Gastrocnemius medialis (tissue), 4 donors: ENCODE data around the gene NRAS. TPM values are rescaled to one million over a fixed set of nuclear protein-coding genes. Genes with fewer than 3 reads are reported as not detected.
A peak's percentile ranks its signal among the peaks of the same experiment; 100 is the strongest.

ENCODE experiments used
- ATAC-seq, 2 donors: fragments of 150-250 bp; one replicate each; pipeline ENCODE4 v1.9.1; 2016
- DNase-seq, 2 donors: peaks; one replicate each; pipeline ENCODE4 v3.0.0-alpha.2; 2019
- H3K27ac ChIP-seq, 4 donors: fragments of 200-600 bp; sonication (generic); 1 replicate in 1 of 4; 2 replicates in 3 of 4; pipeline ENCODE4 v1.5.1; 2016 to 2018; ENCODE audit warnings: mild to moderate bottlenecking in 2 of 4, moderate library complexity in 1 of 4
- H3K27me3 ChIP-seq, 3 donors: fragments of 200-600 bp; sonication (generic) in 2 of 3; 1 replicate in 1 of 3; 2 replicates in 2 of 3; pipeline versions ENCODE4 v1.5.1 to v1.6.0; 2016 to 2019; ENCODE audit warnings: mild to moderate bottlenecking in 1 of 3, moderate library complexity in 1 of 3
- H3K36me3 ChIP-seq, 2 donors: fragments of 200-600 bp; sonication (generic) in 1 of 2; one replicate each; pipeline ENCODE4 v1.5.1; 2017 to 2018
- H3K4me1 ChIP-seq, 2 donors: fragments of 200-600 bp; sonication (generic) in 1 of 2; one replicate each; pipeline ENCODE4 v1.5.1; 2016 to 2017; ENCODE audit warnings: mild to moderate bottlenecking in 2 of 2
- H3K4me3 ChIP-seq, 4 donors: fragments of 200-600 bp; sonication (generic) in 3 of 4; 1 replicate in 1 of 4; 2 replicates in 3 of 4; pipeline ENCODE4 v1.5.1; 2016 to 2019; ENCODE audit warnings: mild to moderate bottlenecking in 2 of 4
- H3K9me3 ChIP-seq, 3 donors: fragments of 200-600 bp; sonication (generic) in 2 of 3; 1 replicate in 1 of 3; 2 replicates in 2 of 3; pipeline ENCODE4 v1.5.1; 2016 to 2019
- POLR2A ChIP-seq, 2 donors: fragments of 450-650 bp; IDR thresholded peaks; one replicate each; pipeline ENCODE4 v1.6.1; 2017; ENCODE audit warnings: antibody characterized with exemption in 2 of 2, mild to moderate bottlenecking in 2 of 2, moderate library complexity in 2 of 2
- in situ Hi-C, 4 donors: fragments of 200-750 bp; cut with MboI; loops; one replicate each; pipeline versions ENCODE4 v1.15.0 to v1.8.0; 2017; ENCODE audit warnings: low sequenced_read_pairs in 4 of 4
- intact Hi-C: fragments of 100-400 bp; cut with DNase I; formaldehyde crosslinking; loops from one replicate; pipeline ENCODE4 v1.15.1; 2023; ENCODE audit warnings: low total_unique reads
- total RNA-seq, 4 donors: library from RNA; depleted of rRNA; stranded (reverse); fragments of >200 nt; gene quantifications; one replicate each; pipeline versions ENCODE4 v1.1.0 to v1.2.3, GENCODE V29; 2016
- TF ChIP-seq, protein P1 (sequence below), 5 experiments: fragments of 450-650 bp in 3 of 5; fragments of 200-600 bp in 2 of 5; sonication (generic) in 2 of 5; IDR thresholded peaks in 4 of 5; conservative IDR thresholded peaks in 1 of 5; 1 replicate in 4 of 5; 2 replicates in 1 of 5; pipeline ENCODE4 v1.5.1; 2016 to 2019; ENCODE audit warnings: antibody characterized with exemption in 5 of 5, mild to moderate bottlenecking in 3 of 5, moderate library complexity in 3 of 5

NRAS gene
- total RNA-seq, 4 donors from 2014 or later: 3.9 to 10.8 (median 6.6) TPM

DNA sequence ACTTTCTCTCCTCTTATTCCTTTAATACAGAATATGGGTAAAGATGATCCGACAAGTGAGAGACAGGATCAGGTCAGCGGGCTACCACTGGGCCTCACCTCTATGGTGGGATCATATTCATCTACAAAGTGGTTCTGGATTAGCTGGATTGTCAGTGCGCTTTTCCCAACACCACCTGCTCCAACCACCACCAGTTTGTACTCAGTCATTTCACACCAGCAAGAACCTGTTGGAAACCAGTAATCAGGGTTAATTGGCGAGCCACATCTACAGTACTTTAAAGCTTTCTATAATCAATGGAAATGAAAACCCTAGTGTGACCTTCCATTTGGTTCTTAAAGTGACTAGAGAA is 643 bp downstream of the NRAS start:
- peaks cover 0 to 72% of the 10 kb centered on the region in 2 donors for H3K36me3 ChIP-seq
- H3K27me3 ChIP-seq: no peaks in the 10 kb centered on the region
- intact Hi-C loops (no loop called here), in situ Hi-C loops (no loop called here)
- H3K4me1 ChIP-seq: peaks cover 30 to 38% of the 10 kb centered on the region in 2 donors
- H3K27ac ChIP-seq: peak overlapping the region; percentile 84 to 93 (median 88)
- no peak for ATAC-seq
- DNase-seq: no peak
- TF ChIP-seq, protein P1, sequence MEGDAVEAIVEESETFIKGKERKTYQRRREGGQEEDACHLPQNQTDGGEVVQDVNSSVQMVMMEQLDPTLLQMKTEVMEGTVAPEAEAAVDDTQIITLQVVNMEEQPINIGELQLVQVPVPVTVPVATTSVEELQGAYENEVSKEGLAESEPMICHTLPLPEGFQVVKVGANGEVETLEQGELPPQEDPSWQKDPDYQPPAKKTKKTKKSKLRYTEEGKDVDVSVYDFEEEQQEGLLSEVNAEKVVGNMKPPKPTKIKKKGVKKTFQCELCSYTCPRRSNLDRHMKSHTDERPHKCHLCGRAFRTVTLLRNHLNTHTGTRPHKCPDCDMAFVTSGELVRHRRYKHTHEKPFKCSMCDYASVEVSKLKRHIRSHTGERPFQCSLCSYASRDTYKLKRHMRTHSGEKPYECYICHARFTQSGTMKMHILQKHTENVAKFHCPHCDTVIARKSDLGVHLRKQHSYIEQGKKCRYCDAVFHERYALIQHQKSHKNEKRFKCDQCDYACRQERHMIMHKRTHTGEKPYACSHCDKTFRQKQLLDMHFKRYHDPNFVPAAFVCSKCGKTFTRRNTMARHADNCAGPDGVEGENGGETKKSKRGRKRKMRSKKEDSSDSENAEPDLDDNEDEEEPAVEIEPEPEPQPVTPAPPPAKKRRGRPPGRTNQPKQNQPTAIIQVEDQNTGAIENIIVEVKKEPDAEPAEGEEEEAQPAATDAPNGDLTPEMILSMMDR (IDR thresholded peaks at IDR 0.05 in 4 of 5, conservative IDR thresholded peaks at IDR 0.05 in 1 of 5): no peak
- no peak for TF ChIP-seq POLR2A (IDR thresholded peaks at IDR 0.05)
- H3K4me3 ChIP-seq: peak overlapping the region; percentile 58 to 76 (median 72)
- H3K9me3 ChIP-seq: no peaks in the 10 kb centered on the region

DNA sequence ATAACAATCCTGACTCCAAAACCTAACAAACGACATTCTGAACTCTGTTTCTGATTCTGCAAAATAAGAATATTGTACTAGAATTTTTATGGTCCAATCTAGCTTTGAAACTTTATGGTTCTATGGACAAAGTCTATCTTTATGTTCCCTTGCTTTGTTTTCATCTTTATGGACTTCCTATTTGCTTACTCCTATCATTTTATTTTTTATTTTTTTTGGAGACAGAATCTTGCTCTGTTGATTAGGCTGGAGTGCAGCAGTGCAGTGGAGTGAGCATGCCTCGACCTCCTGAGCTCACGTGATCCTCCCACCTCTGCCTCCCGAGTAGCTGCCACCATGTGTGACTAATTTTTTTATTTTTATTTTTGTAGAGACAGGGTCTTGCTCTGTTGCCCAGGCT is 3.6 kb downstream of the NRAS start:
- peaks cover 0 to 70% of the 10 kb centered on the region in 2 donors for H3K36me3 ChIP-seq
- in situ Hi-C loops (no loop called here), intact Hi-C loops (no loop called here)
- TF ChIP-seq, protein P1 (IDR thresholded peaks at IDR 0.05 in 4 of 5, conservative IDR thresholded peaks at IDR 0.05 in 1 of 5): no peak
- TF ChIP-seq POLR2A (IDR thresholded peaks at IDR 0.05): no peak
- H3K27ac ChIP-seq: peak overlapping the region in 2 of 4 donors; percentile 22 to 47
- H3K27me3 ChIP-seq: no peaks in the 10 kb centered on the region
- peaks cover 22 to 30% of the 10 kb centered on the region in 2 donors for H3K4me1 ChIP-seq
- H3K4me3 ChIP-seq: no peak overlapping the region
- DNase-seq (no peak), ATAC-seq (no peak)
- no peaks in the 10 kb centered on the region for H3K9me3 ChIP-seq

DNA sequence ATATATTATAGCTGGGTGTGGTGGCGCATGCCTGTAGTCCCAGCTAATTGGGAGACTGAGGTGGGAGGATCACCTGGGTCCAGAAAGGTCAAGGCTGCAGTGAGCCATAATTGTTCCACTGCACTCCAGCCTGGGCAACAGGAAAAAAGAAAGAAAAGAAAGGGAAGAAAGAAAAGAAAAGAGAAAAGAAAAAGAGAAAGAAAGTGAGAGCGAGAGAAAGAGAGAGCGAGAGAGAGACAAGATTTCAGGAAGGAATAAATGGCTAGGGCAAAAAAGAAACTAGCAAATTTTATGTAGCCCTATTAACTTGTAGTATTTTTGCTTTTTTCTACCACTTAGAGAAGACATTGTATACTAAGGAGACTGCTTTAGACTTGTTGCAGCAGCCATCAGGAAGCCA is 6.2 kb downstream of the NRAS start:
- H3K27me3 ChIP-seq: no peaks in the 10 kb centered on the region
- peak overlapping the region in 1 of 4 donors; percentile 28 for H3K27ac ChIP-seq
- in situ Hi-C loops: no loop called here
- H3K9me3 ChIP-seq: no peaks in the 10 kb centered on the region
- peaks cover 14 to 21% of the 10 kb centered on the region in 2 donors for H3K4me1 ChIP-seq
- peaks cover 0 to 85% of the 10 kb centered on the region in 2 donors for H3K36me3 ChIP-seq
- no peak overlapping the region for H3K4me3 ChIP-seq
- ATAC-seq (no peak), DNase-seq (no peak)
- no peak for TF ChIP-seq POLR2A (IDR thresholded peaks at IDR 0.05)
- TF ChIP-seq, protein P1 (IDR thresholded peaks at IDR 0.05 in 4 of 5, conservative IDR thresholded peaks at IDR 0.05 in 1 of 5): no peak
- intact Hi-C loops: loop anchor here (2.0 kb wide), 1 partner anchor 16 kb away; no protein-coding TSS in a partner anchor

DNA sequence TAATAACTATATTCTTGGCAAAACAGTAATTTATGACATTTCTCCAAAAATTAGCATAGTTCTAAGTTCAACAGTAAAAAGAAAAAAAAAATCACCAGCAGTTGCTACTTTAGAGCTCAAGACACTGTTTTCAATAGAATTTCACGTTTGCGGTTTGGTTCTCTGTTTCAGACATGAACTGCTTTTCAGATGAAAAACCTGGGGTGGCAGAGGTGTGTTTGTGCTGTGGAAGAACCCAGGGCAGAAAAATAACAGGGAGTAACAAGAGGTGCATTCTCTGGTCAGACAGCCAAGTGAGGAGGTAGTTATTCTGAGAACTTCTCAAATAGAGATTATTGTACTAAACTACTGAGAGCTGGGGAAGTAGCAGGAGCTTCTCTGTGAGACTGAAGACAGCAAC is 9.0 kb downstream of the NRAS start:
- peaks cover 13 to 30% of the 10 kb centered on the region in 2 donors for H3K4me1 ChIP-seq
- TF ChIP-seq, protein P1 (IDR thresholded peaks at IDR 0.05 in 4 of 5, conservative IDR thresholded peaks at IDR 0.05 in 1 of 5): no peak
- TF ChIP-seq POLR2A (IDR thresholded peaks at IDR 0.05): no peak
- peaks cover 0 to 64% of the 10 kb centered on the region in 2 donors for H3K36me3 ChIP-seq
- H3K9me3 ChIP-seq: no peaks in the 10 kb centered on the region
- no peak for ATAC-seq
- H3K4me3 ChIP-seq: no peak overlapping the region
- intact Hi-C loops: no loop called here
- DNase-seq: no peak
- in situ Hi-C loops: no loop called here
- no peaks in the 10 kb centered on the region for H3K27me3 ChIP-seq
- H3K27ac ChIP-seq: peak overlapping the region in 2 of 4 donors; percentile 9 to 29

DNA sequence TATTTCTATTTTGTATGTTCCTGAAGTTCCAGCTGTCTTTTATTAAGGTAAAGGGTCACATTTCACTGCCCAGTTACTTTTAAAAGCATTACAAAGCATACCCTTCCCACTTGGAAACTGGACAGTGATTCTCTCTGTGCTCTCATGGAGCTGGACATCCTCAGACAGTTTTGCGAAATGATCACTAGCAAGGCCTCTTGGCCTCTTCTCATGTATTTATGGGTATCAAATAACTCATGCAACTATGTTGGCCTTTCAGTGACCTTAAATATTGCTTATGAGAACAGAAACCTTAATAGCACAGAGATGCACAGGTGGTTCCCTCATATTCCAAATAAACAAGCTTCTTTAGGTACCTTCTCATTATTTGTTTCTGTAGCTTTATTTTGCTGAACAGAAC is 13.3 kb downstream of the NRAS start:
- H3K27me3 ChIP-seq: no peaks in the 10 kb centered on the region
- H3K4me1 ChIP-seq: peaks cover 42 to 55% of the 10 kb centered on the region in 2 donors
- no peak overlapping the region for H3K4me3 ChIP-seq
- no peak for TF ChIP-seq POLR2A (IDR thresholded peaks at IDR 0.05)
- TF ChIP-seq, protein P1 (IDR thresholded peaks at IDR 0.05 in 4 of 5, conservative IDR thresholded peaks at IDR 0.05 in 1 of 5): no peak
- intact Hi-C loops: loop anchor here (1.0 kb wide), 1 partner anchor 54 kb away; the partner anchor contains the start of gene CSDE1
- DNase-seq (peak in 1 of 2 donors; percentile 63), ATAC-seq (peak; percentile 87 to 96)
- H3K9me3 ChIP-seq: no peaks in the 10 kb centered on the region
- in situ Hi-C loops: no loop called here
- H3K36me3 ChIP-seq: peaks cover 0 to 26% of the 10 kb centered on the region in 2 donors
- peak overlapping the region; percentile 81 to 90 (median 85) for H3K27ac ChIP-seq
